HPDE6-E6E7 (cell line): ENCODE measurements around the gene LTF.

ENCODE experiments used
- DNase-seq: peaks from one replicate; pipeline ENCODE4 v3.0.0; 2011; ENCODE audit warnings: missing footprints; ENCODE audit errors: extremely low spot score

Gene LTF

GRCh38 chr3:46469680-46470357 is 5.1 kb upstream of the LTF start:
- DNase-seq: no peak

GRCh38 chr3:46468753-46469600 is 4.3 kb upstream of the LTF start:
- no peak for DNase-seq

GRCh38 chr3:46467562-46467961 is 2.9 kb upstream of the LTF start:
- DNase-seq: no peak

GRCh38 chr3:46466871-46467403 is 2.2 kb upstream of the LTF start:
- DNase-seq: no peak

GRCh38 chr3:46466273-46466672 is 1.6 kb upstream of the LTF start:
- no peak for DNase-seq

- DNase-seq: no peak
Measured at GRCh38 chr3:46465196-46465520, 453 bp upstream of the LTF start.

- no peak for DNase-seq
Measured at GRCh38 chr3:46463868-46464241, 850 bp downstream of the LTF start.

GRCh38 chr3:46463120-46463867 is 1.4 kb downstream of the LTF start:
- DNase-seq: no peak

- DNase-seq: no peak
Measured at GRCh38 chr3:46462511-46462910, 2.2 kb downstream of the LTF start.

- DNase-seq: no peak
Measured at GRCh38 chr3:46462111-46462510, 2.6 kb downstream of the LTF start.

- no peak for DNase-seq
Measured at GRCh38 chr3:46460051-46460450, 4.7 kb downstream of the LTF start.

GRCh38 chr3:46456118-46456517 is 8.6 kb downstream of the LTF start:
- no peak for DNase-seq

GRCh38 chr3:46455231-46456115 is 9.2 kb downstream of the LTF start:
- DNase-seq: no peak

- DNase-seq: no peak
Measured at GRCh38 chr3:46454606-46455005, 10.1 kb downstream of the LTF start.

GRCh38 chr3:46454209-46454595 is 10.5 kb downstream of the LTF start:
- DNase-seq: no peak

- DNase-seq: no peak
Measured at GRCh38 chr3:46453526-46454208, 11.0 kb downstream of the LTF start.

- DNase-seq: no peak
Measured at GRCh38 chr3:46449755-46450552, 14.8 kb downstream of the LTF start.

- DNase-seq: no peak
Measured at GRCh38 chr3:46448721-46449120, 16.0 kb downstream of the LTF start.

- DNase-seq: no peak
Measured at GRCh38 chr3:46447228-46447985, 17.3 kb downstream of the LTF start.
